Cardiac fibroblast (primary cell): ENCODE data around the gene ANKRD33.

Experiments
- DNase-seq, 2 donors: peaks; one replicate each; pipeline versions ENCODE4 v3.0.0 to v3.0.0-alpha.2; 2010; ENCODE audit warnings: low read depth in 2 of 2
- H3K4me3 ChIP-seq, 2 donors: replicated peaks in 1 of 2; 1 replicate in 1 of 2; 2 replicates in 1 of 2; pipeline ENCODE4 v1.5.1; 2011; ENCODE audit warnings: low read depth in 2 of 2, low read length in 2 of 2, mild to moderate bottlenecking in 2 of 2, moderate library complexity in 1 of 2
- CTCF ChIP-seq: IDR thresholded peaks from one replicate; pipeline ENCODE4 v1.5.1; 2011; ENCODE audit warnings: low read depth, mild to moderate bottlenecking, low read length, inconsistent platforms

Gene ANKRD33

GRCh38 chr12:51907856-51908425 is 20.0 kb downstream of the ANKRD33 start:
- DNase-seq: no peak
- TF ChIP-seq CTCF: no peak
- peak overlapping the region; percentile 55 to 62 for H3K4me3 ChIP-seq

GRCh38 chr12:51908876-51909592 is 21.1 kb downstream of the ANKRD33 start:
- DNase-seq: no peak
- peak overlapping the region in 1 of 2 donors; percentile 55 for H3K4me3 ChIP-seq
- TF ChIP-seq CTCF: no peak

GRCh38 chr12:51910168-51910567 is 22.3 kb downstream of the ANKRD33 start:
- DNase-seq: peak; percentile 44 to 51
- peak overlapping the region in 1 of 2 donors; percentile 2 for H3K4me3 ChIP-seq
- no peak for TF ChIP-seq CTCF

GRCh38 chr12:51910691-51911090 is 22.8 kb downstream of the ANKRD33 start:
- TF ChIP-seq CTCF: no peak
- H3K4me3 ChIP-seq: no peak overlapping the region

GRCh38 chr12:51911307-51911706 is 23.4 kb downstream of the ANKRD33 start:
- no peak for DNase-seq
- H3K4me3 ChIP-seq: no peak overlapping the region
- no peak for TF ChIP-seq CTCF

More at GRCh38 chr12:51910691-51911090, 22.8 kb downstream of the ANKRD33 start:
- no peak for DNase-seq

GRCh38 chr12:51911788-51912711 is 24.1 kb downstream of the ANKRD33 start:
- no peak overlapping the region for H3K4me3 ChIP-seq
- no peak for TF ChIP-seq CTCF
- DNase-seq: peak; percentile 25 to 51
